Muscle of leg (tissue), 11 donors: ENCODE data around the gene FLNB. TPM values are rescaled to one million over a fixed set of nuclear protein-coding genes. Genes with fewer than 3 reads are reported as not detected.
A peak's percentile ranks its signal among the peaks of the same experiment; 100 is the strongest.

Source experiments
- DNase-seq: peaks from one replicate; pipeline ENCODE4 v3.0.0; 2013
- H3K27ac ChIP-seq: one replicate; pipeline ENCODE4 v1.5.1; 2013; ENCODE audit warnings: mild to moderate bottlenecking, low read length, control low read depth
- H3K27me3 ChIP-seq: one replicate; pipeline ENCODE4 v1.6.1; 2013; ENCODE audit warnings: low read length; ENCODE audit not compliant: control insufficient read depth, insufficient read depth
- H3K36me3 ChIP-seq: one replicate; pipeline ENCODE4 v1.6.1; 2013; ENCODE audit warnings: low read length; ENCODE audit not compliant: control insufficient read depth, insufficient read depth
- H3K4me1 ChIP-seq: one replicate; pipeline ENCODE4 v1.6.1; 2013; ENCODE audit warnings: low read length; ENCODE audit not compliant: control insufficient read depth, insufficient read depth
- H3K4me3 ChIP-seq: one replicate; pipeline ENCODE4 v1.5.1; 2013; ENCODE audit warnings: low read length, control low read depth
- H3K9me3 ChIP-seq: replicated peaks from 2 replicates; pipeline ENCODE4 v1.6.1; 2013; ENCODE audit warnings: low read depth, low read length; ENCODE audit not compliant: control insufficient read depth
- WGBS: methylation state at CpG from one replicate; pipeline ENCODE4 v1.1.5; 2013; ENCODE audit warnings: missing lambda C conversion rate; ENCODE audit not compliant: insufficient coverage; 5-methylcytosine and 5-hydroxymethylcytosine counted together
- polyA plus RNA-seq, 8 donors: library from polyadenylated mRNA; unstranded; fragments of 120-200 nt; gene quantifications; one replicate each; pipeline versions ENCODE4 v1.2.1 to v1.2.3, GENCODE V29; 2013; ENCODE audit warnings: inconsistent platforms in 1 of 8, low replicate concordance in 1 of 8; ENCODE audit not compliant: insufficient read length in 8 of 8, insufficient read depth in 1 of 8
- total RNA-seq: library from RNA; stranded (reverse); fragments of 120-200 nt; gene quantifications from one replicate; pipeline ENCODE4 v1.2.4, GENCODE V29; 2013

Gene FLNB
- total and polyA plus RNA-seq, 9 donors = 44.4 to 87.1 (median 65.2) TPM

DNA sequence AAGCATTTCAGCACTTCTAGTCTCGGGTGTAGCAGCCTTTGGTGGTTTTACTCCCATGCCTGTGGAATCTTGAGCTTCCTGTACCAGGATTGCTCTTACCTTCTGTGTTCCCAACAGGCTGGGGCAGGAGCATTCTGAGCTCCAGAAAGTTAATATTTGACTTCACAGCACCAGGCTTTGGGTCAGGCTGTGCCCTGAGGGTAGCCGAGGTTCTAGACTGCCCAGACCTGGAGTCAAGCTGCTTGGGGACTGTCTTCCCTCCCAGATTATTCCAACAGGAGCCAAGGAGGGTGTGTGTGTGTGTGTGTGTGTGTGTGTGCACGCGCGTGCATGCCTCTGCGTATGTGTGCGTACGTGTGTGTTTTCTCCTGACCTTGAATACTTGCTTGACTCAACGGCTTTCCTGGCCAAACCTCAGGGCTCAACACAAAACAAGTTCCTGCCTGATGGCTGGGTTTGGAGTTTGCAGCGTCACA, 94.8 kb downstream of the FLNB start:
- peaks cover 45% of the 10 kb centered on the region for H3K36me3 ChIP-seq
- no peaks in the 10 kb centered on the region for H3K27me3 ChIP-seq
- peak; percentile 54 for DNase-seq
- H3K9me3 ChIP-seq = no peaks in the 10 kb centered on the region
- H3K4me3 ChIP-seq = no peak overlapping the region
- peaks cover 9% of the 10 kb centered on the region for H3K4me1 ChIP-seq
- WGBS = 58% methylated on average over 5 of the region's 10 CpGs
- peak overlapping the region; percentile 52 for H3K27ac ChIP-seq

DNA sequence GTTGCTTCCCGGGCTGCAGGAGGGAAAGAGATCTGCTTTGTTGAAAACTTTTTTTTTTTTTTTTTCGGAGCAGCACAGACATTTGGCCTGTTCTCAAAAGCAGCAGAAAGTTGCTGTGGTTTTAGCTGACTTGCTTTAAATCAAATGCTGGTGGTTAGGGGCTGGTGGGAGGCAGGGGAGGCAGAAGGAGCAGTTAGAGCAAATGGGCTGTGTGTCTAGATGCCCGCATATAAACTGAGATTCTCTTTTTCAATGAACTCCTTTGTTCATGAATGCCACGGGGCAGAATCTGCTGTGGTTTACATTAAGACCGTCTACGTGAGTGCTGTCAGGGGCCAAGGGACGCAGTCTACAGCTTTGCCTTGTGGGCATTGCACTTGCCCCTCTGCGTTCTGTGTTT, 95.9 kb downstream of the FLNB start:
- Histone ChIP-seq H3K4me1 (peaks cover 9% of the 10 kb centered on the region), H3K27me3 (no peaks in the 10 kb centered on the region), H3K27ac (no peak overlapping the region), H3K36me3 (peaks cover 44% of the 10 kb centered on the region), H3K9me3 (no peaks in the 10 kb centered on the region), H3K4me3 (no peak overlapping the region)
- DNase-seq = no peak
- WGBS = 63% methylated on average over 8 of the region's 8 CpGs

DNA sequence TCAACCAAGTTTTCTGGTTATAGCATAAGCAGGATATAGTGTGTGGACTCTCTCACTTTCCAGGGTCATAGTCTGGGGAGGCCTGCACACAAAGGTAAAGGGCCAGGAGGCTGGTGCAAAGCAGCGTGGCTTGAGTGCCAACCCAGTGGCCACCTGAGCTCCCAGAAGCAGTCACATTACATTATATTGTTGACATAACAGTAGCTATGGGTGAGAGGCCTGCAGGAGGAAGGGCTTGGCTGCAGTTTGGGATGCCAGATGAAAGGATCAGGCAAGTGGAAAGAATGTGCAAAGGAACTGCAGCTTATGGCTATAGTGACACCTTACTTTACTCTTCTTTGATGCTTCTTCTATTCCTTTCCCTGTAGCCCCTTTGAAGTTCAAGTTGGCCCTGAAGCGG, 96.5 kb downstream of the FLNB start:
- DNase-seq = no peak
- 100% methylated on average over 1 of the region's 2 CpGs for WGBS
- Histone ChIP-seq H3K9me3 (no peaks in the 10 kb centered on the region), H3K36me3 (peaks cover 44% of the 10 kb centered on the region), H3K4me3 (no peak overlapping the region), H3K4me1 (peaks cover 9% of the 10 kb centered on the region), H3K27ac (no peak overlapping the region), H3K27me3 (no peaks in the 10 kb centered on the region)

DNA sequence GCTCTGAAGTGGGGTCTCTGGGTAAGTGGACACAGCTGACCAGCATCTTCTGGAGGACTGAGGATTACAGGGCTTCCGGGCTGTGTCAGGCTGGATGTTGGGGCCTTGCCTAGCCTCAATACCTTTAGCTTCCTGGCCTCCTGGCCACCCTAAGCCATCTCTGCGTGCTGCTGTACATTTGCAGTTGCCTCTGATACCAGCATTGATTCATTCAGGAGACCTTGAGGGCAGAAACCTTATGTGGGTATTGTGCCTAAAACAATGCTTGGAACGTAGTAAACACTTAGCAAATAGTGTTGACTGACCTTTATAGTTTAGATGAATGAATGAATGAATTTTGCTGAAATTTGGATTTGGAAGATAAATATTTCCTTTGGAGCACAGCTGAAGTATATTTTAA, 97.0 kb downstream of the FLNB start:
- Histone ChIP-seq H3K27ac (no peak overlapping the region), H3K36me3 (peaks cover 48% of the 10 kb centered on the region), H3K27me3 (no peaks in the 10 kb centered on the region), H3K9me3 (no peaks in the 10 kb centered on the region), H3K4me3 (no peak overlapping the region), H3K4me1 (peaks cover 9% of the 10 kb centered on the region)
- no peak for DNase-seq
- WGBS = 100% methylated on average over 3 of the region's 3 CpGs

DNA sequence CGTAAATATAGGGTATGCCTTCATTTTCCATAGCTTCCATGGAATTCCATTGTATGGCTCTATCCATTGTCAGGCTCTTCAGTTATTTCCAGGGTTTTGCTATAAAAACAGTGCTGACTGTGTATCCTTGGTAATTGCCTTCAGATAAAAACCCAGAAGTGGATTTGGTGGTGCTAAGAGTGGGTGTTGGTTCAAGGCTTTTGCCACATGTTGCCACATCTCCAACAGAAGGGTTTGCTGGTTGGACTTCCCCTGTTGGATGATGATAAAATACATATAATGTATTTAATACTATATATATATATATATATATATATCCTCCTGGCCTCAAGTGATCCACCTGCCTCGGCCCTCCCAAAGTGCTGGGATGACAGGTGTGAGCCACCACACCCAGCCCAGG, 97.8 kb downstream of the FLNB start:
- Histone ChIP-seq H3K4me1 (peaks cover 9% of the 10 kb centered on the region), H3K27ac (no peak overlapping the region), H3K27me3 (no peaks in the 10 kb centered on the region), H3K9me3 (no peaks in the 10 kb centered on the region), H3K4me3 (no peak overlapping the region), H3K36me3 (peaks cover 48% of the 10 kb centered on the region)
- no CpG with 5 or more reads among the region's 2 CpGs for WGBS
- DNase-seq = no peak

DNA sequence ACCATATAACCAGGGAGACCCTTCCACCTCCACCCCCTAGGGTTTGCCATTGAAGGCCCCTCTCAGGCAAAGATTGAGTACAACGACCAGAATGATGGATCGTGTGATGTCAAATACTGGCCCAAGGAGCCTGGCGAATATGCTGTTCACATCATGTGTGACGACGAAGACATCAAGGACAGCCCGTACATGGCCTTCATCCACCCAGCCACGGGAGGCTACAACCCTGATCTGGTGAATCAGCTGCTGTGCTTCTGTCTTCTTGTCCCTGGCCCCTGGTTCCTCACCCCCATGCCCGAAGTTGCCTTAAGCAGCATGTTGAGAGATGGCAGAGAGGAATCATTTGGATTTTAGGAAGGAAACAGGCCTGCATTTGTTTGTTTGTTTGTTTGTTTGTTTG, 98.4 kb downstream of the FLNB start:
- no peak overlapping the region for H3K27ac ChIP-seq
- H3K4me3 ChIP-seq = no peak overlapping the region
- H3K27me3 ChIP-seq = no peaks in the 10 kb centered on the region
- peaks cover 50% of the 10 kb centered on the region for H3K36me3 ChIP-seq
- WGBS = 96% methylated on average over 5 of the region's 8 CpGs
- DNase-seq = no peak
- H3K9me3 ChIP-seq = no peaks in the 10 kb centered on the region
- peaks cover 9% of the 10 kb centered on the region for H3K4me1 ChIP-seq

DNA sequence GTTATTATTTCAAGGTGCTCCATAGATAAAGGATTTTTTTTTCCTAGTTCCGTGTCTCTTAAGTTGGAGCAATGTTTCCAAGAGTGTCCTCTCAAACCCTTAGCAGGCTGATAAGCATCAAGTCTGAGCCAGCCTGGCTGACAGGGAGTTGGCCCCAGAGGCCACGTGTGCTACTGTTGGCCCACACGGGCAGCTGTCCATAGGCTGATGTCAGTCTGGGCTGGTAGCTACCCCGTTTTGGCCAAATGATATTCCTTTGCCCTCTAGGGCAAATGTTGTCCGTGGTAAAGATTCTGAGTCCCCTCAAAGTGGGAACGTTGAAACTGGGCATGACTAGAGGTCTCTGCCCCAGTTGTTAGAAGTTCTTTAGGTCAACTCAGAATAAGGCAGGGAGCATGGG, 99.4 kb downstream of the FLNB start:
- Histone ChIP-seq H3K4me1 (peaks cover 9% of the 10 kb centered on the region), H3K27ac (no peak overlapping the region), H3K36me3 (peaks cover 59% of the 10 kb centered on the region), H3K9me3 (no peaks in the 10 kb centered on the region), H3K4me3 (no peak overlapping the region), H3K27me3 (no peaks in the 10 kb centered on the region)
- 75% methylated on average over 6 of the region's 6 CpGs for WGBS
- no peak for DNase-seq

DNA sequence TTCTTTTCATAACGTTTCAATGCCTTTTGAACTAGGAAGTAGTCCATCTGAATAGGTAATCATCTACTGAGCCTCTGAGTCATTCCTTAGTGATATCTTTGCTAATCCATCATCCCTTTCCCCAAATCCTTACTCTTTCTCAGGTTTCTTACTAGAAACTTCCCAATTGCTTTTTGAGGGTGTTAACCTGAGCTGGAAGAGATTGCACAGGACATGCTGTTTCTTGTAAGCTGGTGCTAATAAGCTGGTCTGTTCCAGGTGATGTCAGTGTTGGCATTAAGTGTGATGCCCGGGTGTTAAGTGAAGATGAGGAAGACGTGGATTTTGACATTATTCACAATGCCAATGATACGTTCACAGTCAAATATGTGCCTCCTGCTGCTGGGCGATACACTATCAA, 101.5 kb downstream of the FLNB start:
- H3K36me3 ChIP-seq = peaks cover 59% of the 10 kb centered on the region
- WGBS = 81% methylated on average over 4 of the region's 5 CpGs

DNA sequence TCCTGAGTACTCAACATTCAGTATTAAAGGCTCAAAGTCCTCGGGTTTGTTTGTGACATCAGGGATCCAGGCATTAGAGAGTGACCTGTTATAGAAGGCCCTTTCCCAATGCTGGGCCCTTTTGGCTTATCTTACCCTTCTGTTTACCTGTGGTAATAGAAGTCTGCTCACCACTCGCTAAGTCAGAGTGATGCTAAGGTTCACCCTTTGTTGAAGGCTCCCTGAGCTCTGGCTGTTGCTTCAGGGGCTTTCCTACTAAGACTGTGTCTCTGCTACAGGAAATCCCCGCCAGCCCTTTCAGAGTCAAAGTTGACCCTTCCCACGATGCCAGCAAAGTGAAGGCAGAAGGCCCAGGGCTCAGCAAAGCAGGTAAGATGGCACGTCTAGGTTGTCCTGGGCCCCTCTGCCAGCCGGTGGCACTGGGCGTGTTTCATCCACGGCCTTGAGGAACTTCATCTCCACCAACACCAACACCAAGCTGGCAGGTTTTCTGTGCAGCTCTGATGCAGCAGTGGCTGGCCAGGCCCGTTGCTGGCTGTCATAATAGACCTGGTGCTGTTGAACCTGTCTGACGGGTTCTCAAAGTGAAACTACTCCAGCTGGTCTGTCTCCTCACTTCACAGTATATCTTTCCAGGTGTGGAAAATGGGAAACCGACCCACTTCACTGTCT, 103.4 kb downstream of the FLNB start:
- Histone ChIP-seq H3K4me1 (peaks cover 5% of the 10 kb centered on the region), H3K27ac (no peak overlapping the region), H3K36me3 (peaks cover 54% of the 10 kb centered on the region), H3K27me3 (no peaks in the 10 kb centered on the region), H3K9me3 (no peaks in the 10 kb centered on the region), H3K4me3 (no peak overlapping the region)
- DNase-seq = no peak
- WGBS = 94% methylated on average over 3 of the region's 11 CpGs

More for the DNA sequence above, 101.5 kb downstream of the FLNB start:
- no peak for DNase-seq
- Histone ChIP-seq H3K27ac (no peak overlapping the region), H3K4me1 (no peaks in the 10 kb centered on the region), H3K9me3 (no peaks in the 10 kb centered on the region), H3K27me3 (no peaks in the 10 kb centered on the region), H3K4me3 (no peak overlapping the region)

DNA sequence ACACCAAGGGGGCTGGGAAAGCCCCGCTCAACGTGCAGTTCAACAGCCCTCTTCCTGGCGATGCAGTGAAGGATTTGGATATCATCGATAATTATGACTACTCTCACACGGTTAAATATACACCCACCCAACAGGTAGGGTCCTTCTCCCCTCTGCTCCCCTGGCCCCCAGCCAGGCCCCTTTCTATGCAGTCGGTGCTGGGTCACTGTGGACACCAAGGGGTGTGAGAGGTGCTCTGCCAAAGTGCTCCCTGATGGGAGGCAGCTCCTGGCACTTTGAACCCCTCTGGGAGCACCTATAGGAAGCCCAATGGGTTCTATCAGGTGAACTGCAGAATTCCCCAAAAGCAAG, 103.9 kb downstream of the FLNB start:
- Histone ChIP-seq H3K36me3 (peaks cover 52% of the 10 kb centered on the region), H3K4me3 (no peak overlapping the region), H3K9me3 (no peaks in the 10 kb centered on the region), H3K27ac (no peak overlapping the region), H3K27me3 (no peaks in the 10 kb centered on the region), H3K4me1 (peaks cover 10% of the 10 kb centered on the region)
- WGBS = 20% methylated on average over 1 of the region's 6 CpGs
- no peak for DNase-seq

DNA sequence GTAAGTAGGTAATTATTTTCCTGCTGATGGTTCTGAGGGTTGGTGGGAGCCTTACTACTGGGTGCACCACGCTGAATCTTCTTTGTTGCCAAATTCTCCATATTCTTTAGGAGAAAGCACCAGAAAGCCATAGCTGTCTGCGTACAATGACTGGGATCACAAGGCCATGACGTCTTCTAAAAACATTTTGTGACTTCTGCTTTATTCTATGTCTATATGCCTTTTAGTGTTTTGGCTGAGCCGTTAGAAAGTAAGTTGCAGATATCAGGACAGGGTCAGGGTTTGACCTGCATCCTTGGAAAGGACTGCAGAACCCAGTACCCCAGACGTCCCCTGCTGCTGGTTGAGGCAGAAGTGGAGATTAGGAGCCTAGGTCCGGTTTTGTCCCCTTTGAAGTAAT, 107.0 kb downstream of the FLNB start:
- peaks cover 22% of the 10 kb centered on the region for H3K4me1 ChIP-seq
- no peaks in the 10 kb centered on the region for H3K27me3 ChIP-seq
- WGBS = no CpG with 5 or more reads among the region's 6 CpGs
- DNase-seq = no peak
- peaks cover 41% of the 10 kb centered on the region for H3K36me3 ChIP-seq
- H3K4me3 ChIP-seq = no peak overlapping the region
- no peaks in the 10 kb centered on the region for H3K9me3 ChIP-seq
- H3K27ac ChIP-seq = no peak overlapping the region
